Cardiac muscle cell (in vitro differentiated cells and primary cell): Measurements from ENCODE around the gene ZSWIM6. TPM values are rescaled to one million over a fixed set of nuclear protein-coding genes. Genes with fewer than 3 reads are reported as not detected.

Experiments
- DNase-seq, 2 donors: peaks; one replicate each; pipeline versions ENCODE4 v3.0.0 to v3.0.0-alpha.2; 2010 to 2017; ENCODE audit warnings: low read depth in 1 of 2, low spot score in 1 of 2
- H3K27ac ChIP-seq: fragments of 200-600 bp; sonication (generic); 2 replicates; pipeline ENCODE4 v1.5.1; 2016
- H3K27me3 ChIP-seq: fragments of 200-600 bp; sonication (generic); 2 replicates; pipeline ENCODE4 v1.6.0; 2016; ENCODE audit warnings: control low read depth
- H3K36me3 ChIP-seq: fragments of 200-600 bp; sonication (generic); 2 replicates; pipeline ENCODE4 v1.5.1; 2016; ENCODE audit warnings: control low read depth
- H3K4me1 ChIP-seq: fragments of 200-600 bp; sonication (generic); 2 replicates; pipeline ENCODE4 v1.8.1; 2017; ENCODE audit warnings: low read depth, mild to moderate bottlenecking, mixed run types
- H3K4me3 ChIP-seq: fragments of 200-600 bp; sonication (generic); 2 replicates; pipeline ENCODE4 v1.5.1; 2016; ENCODE audit warnings: mild to moderate bottlenecking
- H3K9me3 ChIP-seq: fragments of 200-600 bp; sonication (generic); 2 replicates; pipeline ENCODE4 v1.5.1; 2017; ENCODE audit warnings: low read depth, mild to moderate bottlenecking, control low read depth
- polyA plus RNA-seq: library from polyadenylated mRNA; unstranded; fragments of >200 nt; fragmentation: Nextera tagmentation; extraction: Ambion mirVana; gene quantifications from 2 replicates; pipeline ENCODE4 v1.2.1, GENCODE V29; 2016
- total RNA-seq: library from RNA; depleted of rRNA; stranded (reverse); fragments of >200 nt; gene quantifications from 2 replicates; pipeline ENCODE4 v1.2.3, GENCODE V29; 2016
- TF ChIP-seq, protein P1 (sequence below): IDR thresholded peaks from 2 replicates; pipeline ENCODE4 v1.5.1; 2012; ENCODE audit warnings: low read depth, mild to moderate bottlenecking, low read length

The ZSWIM6 gene
- total and polyA plus RNA-seq, 2 experiments from 2014 or later = 3.4 to 8.3 TPM

DNA sequence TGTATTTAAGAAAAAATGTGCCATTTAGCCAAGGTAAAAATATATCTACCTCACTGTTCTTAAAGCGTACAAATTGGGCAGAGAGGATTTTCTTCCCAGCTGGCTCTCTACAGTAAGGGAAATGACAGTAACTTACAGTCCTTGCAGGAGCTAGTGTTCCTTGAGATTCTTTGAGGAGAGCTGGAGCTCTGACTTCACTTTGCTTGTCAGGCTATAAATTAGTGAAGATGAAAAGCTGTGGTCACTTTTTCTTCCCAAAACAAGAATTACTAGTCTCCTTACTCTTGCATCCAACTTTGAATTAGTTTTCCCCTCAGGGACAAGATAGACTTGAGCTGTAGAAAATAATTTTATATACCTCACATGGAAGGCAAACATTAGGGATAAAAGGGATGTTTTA lies 129.9 kb downstream of the ZSWIM6 start:
- H3K27me3 ChIP-seq = no peaks in the 10 kb centered on the region
- no peaks in the 10 kb centered on the region for H3K9me3 ChIP-seq
- no peak overlapping the region for H3K27ac ChIP-seq
- no peaks in the 10 kb centered on the region for H3K36me3 ChIP-seq
- TF ChIP-seq, protein P1, sequence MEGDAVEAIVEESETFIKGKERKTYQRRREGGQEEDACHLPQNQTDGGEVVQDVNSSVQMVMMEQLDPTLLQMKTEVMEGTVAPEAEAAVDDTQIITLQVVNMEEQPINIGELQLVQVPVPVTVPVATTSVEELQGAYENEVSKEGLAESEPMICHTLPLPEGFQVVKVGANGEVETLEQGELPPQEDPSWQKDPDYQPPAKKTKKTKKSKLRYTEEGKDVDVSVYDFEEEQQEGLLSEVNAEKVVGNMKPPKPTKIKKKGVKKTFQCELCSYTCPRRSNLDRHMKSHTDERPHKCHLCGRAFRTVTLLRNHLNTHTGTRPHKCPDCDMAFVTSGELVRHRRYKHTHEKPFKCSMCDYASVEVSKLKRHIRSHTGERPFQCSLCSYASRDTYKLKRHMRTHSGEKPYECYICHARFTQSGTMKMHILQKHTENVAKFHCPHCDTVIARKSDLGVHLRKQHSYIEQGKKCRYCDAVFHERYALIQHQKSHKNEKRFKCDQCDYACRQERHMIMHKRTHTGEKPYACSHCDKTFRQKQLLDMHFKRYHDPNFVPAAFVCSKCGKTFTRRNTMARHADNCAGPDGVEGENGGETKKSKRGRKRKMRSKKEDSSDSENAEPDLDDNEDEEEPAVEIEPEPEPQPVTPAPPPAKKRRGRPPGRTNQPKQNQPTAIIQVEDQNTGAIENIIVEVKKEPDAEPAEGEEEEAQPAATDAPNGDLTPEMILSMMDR = no peak
- no peak overlapping the region for H3K4me3 ChIP-seq
- H3K4me1 ChIP-seq = peaks cover 6% of the 10 kb centered on the region
- no peak for DNase-seq

DNA sequence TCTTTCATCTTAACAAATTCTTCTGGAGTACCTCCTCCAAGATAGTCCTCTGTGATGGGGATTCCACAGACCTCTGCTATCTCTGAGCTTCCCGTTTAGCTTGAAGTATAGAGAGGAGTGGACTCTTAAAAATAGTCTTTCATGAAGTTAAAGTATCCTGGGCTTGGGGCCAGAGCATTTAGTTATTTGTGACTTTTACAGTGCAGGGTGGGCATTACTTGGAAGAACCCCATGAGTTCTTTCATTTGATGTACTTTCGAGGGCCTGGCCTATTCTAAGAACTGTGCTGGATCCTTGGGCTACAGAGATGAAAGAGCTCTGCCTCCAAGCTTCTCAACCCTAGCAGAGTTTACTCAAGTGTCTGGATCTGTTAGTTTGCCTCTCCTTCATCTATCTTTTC lies 131.5 kb downstream of the ZSWIM6 start:
- TF ChIP-seq, protein P1 = no peak
- Histone ChIP-seq H3K27ac (peak overlapping the region; percentile 52), H3K4me1 (peaks cover 6% of the 10 kb centered on the region), H3K9me3 (no peaks in the 10 kb centered on the region), H3K4me3 (no peak overlapping the region), H3K27me3 (no peaks in the 10 kb centered on the region), H3K36me3 (no peaks in the 10 kb centered on the region)
- peak in 1 of 2 donors; percentile 2 for DNase-seq

DNA sequence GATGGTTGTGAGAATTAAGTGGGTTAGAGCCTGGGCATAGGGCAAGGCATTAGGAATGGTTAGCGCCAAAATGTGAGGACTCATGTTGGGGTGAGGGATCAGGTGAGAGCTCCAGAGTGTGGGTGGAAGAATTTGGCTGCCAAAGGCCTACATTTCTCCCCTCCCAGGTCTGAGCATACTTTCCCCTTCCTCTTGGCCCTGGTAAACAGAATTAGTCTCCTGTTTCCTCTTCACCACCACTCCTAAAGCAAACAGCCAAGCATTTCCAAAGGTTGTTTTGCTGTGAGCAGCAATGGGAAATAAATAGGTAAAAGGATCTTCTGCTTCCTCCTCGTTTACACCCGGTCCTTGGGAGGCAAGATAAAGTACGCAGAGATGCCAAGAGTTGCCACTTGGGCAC lies 132.5 kb downstream of the ZSWIM6 start:
- Histone ChIP-seq H3K36me3 (no peaks in the 10 kb centered on the region), H3K27me3 (no peaks in the 10 kb centered on the region), H3K27ac (no peak overlapping the region), H3K4me3 (no peak overlapping the region), H3K4me1 (peaks cover 6% of the 10 kb centered on the region), H3K9me3 (no peaks in the 10 kb centered on the region)
- no peak for DNase-seq
- TF ChIP-seq, protein P1 = no peak

DNA sequence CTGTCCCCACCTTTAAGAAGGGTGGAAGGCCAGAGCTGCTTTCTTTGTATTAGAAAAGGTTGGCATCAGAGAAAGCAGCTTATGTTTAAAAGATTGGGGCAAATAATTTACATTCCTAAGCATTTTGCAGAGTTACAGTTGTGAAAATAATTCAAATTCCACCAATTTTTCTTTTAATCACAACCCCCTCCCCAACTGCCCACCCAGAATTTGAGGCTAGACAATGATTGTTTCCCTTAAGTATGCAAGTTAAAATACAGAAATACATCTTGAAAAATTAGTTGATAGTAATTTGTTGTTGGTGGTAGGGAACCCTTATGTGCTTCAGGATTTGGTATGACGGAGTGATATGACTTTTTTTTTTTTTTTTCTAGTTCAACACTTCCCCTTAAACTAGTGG lies 133.0 kb downstream of the ZSWIM6 start:
- DNase-seq = no peak
- Histone ChIP-seq H3K4me1 (peaks cover 6% of the 10 kb centered on the region), H3K27me3 (no peaks in the 10 kb centered on the region), H3K9me3 (no peaks in the 10 kb centered on the region), H3K4me3 (no peak overlapping the region), H3K27ac (no peak overlapping the region), H3K36me3 (no peaks in the 10 kb centered on the region)
- TF ChIP-seq, protein P1 = no peak

DNA sequence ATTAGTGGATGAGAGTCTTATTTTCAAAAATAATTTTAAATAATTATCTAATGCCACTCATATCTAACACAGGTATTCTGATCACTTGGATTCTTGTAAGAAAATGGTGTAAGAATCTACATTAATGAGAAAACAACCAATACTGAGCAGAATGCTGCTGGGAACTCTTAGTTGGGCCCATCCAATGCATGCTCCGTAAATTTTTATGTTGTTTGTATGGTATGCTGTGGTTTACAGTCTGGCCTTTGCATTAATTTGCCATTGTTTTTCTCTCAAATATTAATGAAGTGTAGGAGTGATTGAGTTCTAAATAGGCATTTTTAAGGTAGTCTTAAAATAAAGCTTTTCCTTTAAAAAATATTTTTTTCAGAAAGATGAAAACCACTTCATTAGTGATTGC lies 133.4 kb downstream of the ZSWIM6 start:
- TF ChIP-seq, protein P1 = no peak

GRCh38 chr5:61466017-61466416 lies 134.0 kb downstream of the ZSWIM6 start:
- TF ChIP-seq, protein P1 = no peak
- no peak overlapping the region for H3K27ac ChIP-seq
- peaks cover 6% of the 10 kb centered on the region for H3K4me1 ChIP-seq
- no peaks in the 10 kb centered on the region for H3K36me3 ChIP-seq
- no peak for DNase-seq
- H3K27me3 ChIP-seq = no peaks in the 10 kb centered on the region
- no peaks in the 10 kb centered on the region for H3K9me3 ChIP-seq
- no peak overlapping the region for H3K4me3 ChIP-seq

More for the DNA sequence above, 133.4 kb downstream of the ZSWIM6 start:
- H3K4me3 ChIP-seq = no peak overlapping the region
- DNase-seq = no peak
- no peak overlapping the region for H3K27ac ChIP-seq
- H3K4me1 ChIP-seq = peaks cover 6% of the 10 kb centered on the region
- no peaks in the 10 kb centered on the region for H3K27me3 ChIP-seq
- H3K9me3 ChIP-seq = no peaks in the 10 kb centered on the region
- no peaks in the 10 kb centered on the region for H3K36me3 ChIP-seq
